AG04450 (cell line): ENCODE measurements around the gene FBXO45. TPM values are rescaled to one million over a fixed set of nuclear protein-coding genes. Genes with fewer than 3 reads are reported as not detected.
"Not testable (repeated sequence)": the region's sequence is repeated elsewhere in the genome, so short reads cannot be mapped to it uniquely, and the experiment has no call there.

Source experiments
- CTCF ChIA-PET: fragments of 300-600, 350-600 bp; formaldehyde crosslinking; extraction: SDS; loops from one replicate; lab custom pipeline; 2022; ENCODE audit warnings: antibody characterized with exemption, inconsistent platforms; lab: Charles Lee
- POLR2A ChIA-PET: fragments of 350-600 bp; formaldehyde crosslinking; extraction: SDS; loops from one replicate; lab custom pipeline; 2021; ENCODE audit warnings: antibody characterized with exemption, inconsistent platforms; lab: Yijun Ruan, JAX
- DNase-seq: peaks from one replicate; pipeline ENCODE4 v3.0.0-alpha.2; 2011; ENCODE audit warnings: low read depth, low spot score
- H3K27ac ChIP-seq: one replicate; pipeline ENCODE4 v1.5.1; 2012; ENCODE audit warnings: low read depth, low read length, control low read depth
- H3K27me3 ChIP-seq: one replicate; pipeline ENCODE4 v1.6.0; 2012; ENCODE audit warnings: low read length; ENCODE audit not compliant: control insufficient read depth, insufficient read depth
- H3K4me3 ChIP-seq: 2 replicates; pipeline ENCODE4 v1.5.1; 2011; ENCODE audit warnings: mild to moderate bottlenecking, low read depth, low read length, control low read depth
- H3K9me3 ChIP-seq: 2 replicates; pipeline ENCODE4 v1.5.1; 2012; ENCODE audit warnings: low read length; ENCODE audit not compliant: control insufficient read depth, insufficient read depth
- polyA minus RNA-seq: library from RNA; depleted of rRNA, polyadenylated mRNA; stranded (reverse); fragments of >200 nt; gene quantifications from 2 replicates; pipeline ENCODE4 v1.2.3, GENCODE V29; 2011; rRNA and poly(A)+ RNA removed
- polyA plus RNA-seq: library from polyadenylated mRNA; depleted of rRNA; stranded (reverse); fragments of >200 nt; gene quantifications from 2 replicates; pipeline ENCODE4 v1.2.3, GENCODE V29; 2011; rRNA removed
- TF ChIP-seq, protein P1 (sequence below): IDR thresholded peaks from 2 replicates; pipeline ENCODE4 v1.5.1; 2011; ENCODE audit warnings: low read depth, low read length, control low read depth, inconsistent platforms

Gene FBXO45, protein sequence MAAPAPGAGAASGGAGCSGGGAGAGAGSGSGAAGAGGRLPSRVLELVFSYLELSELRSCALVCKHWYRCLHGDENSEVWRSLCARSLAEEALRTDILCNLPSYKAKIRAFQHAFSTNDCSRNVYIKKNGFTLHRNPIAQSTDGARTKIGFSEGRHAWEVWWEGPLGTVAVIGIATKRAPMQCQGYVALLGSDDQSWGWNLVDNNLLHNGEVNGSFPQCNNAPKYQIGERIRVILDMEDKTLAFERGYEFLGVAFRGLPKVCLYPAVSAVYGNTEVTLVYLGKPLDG
- polyA plus RNA-seq (6.5 and 10.2 TPM in 2 replicates), polyA minus RNA-seq (2.9 and 4.9 TPM in 2 replicates)

DNA sequence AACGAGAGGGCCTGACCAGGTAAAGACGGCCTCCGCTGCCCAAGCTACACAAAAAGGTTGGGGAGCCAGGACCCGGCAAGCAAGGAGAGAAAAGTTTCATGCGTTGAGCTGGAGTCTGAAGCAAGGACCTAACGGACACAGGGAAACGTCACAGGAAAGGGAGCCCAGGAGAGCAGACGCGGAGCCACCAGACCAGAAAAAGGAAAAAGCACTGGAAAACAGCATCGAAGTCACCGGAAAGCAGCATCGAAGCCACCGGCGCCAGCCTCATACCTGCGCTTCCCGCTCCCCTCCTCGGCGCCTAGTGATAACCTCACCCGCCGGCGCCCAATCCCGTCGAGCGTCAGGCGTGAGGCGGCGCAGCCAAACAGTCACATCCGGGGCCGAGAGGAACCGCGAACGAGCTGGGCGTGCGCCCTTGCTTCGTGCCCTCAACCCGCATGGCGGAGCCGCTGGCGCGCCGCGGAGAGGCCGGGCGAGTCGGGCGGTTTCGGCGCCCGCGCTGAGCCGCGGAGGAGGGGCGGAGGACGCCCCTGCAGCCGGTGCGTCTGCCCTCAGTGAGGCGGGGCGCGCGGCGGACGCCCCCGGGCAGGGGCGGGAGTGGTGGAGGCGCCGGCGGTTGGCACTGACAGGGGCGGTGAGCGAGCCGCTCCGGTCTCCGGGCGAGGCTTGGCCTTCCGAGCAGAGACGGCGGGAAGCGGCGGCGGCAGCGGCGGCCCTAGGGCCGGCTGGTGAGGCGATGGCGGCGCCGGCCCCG, at the start of gene FBXO45, which contains the start of gene WDR53:
FBXO45 (plus strand) TSS at position 415 of the 757 bp plus-strand sequence; CDS start at position 740, 325 bp downstream.
WDR53 (minus strand) TSS at position 309 of the 757 bp plus-strand sequence. CDS start 7,079 bp downstream, outside the sequence.
- POLR2A ChIA-PET, result interaction anchor here (0.6 to 1.3 kb wide), 4 partner anchors 13 to 300 kb away, joined by 3 read pairs; partner anchors contain the start of gene SENP5

GRCh38 chr3:196518966-196519717, 49.3 kb upstream of the FBXO45 start:
- no peak for DNase-seq
- no peak overlapping the region for H3K4me3 ChIP-seq
- CTCF ChIA-PET, result interaction anchor here (0.5 to 3.4 kb wide), 7 partner anchors 9 to 446 kb away, joined by 3 to 17 read pairs (median 3); no protein-coding TSS in a partner anchor
- H3K9me3 ChIP-seq, result peaks cover 42% of the 10 kb centered on the region
- POLR2A ChIA-PET, result no interaction called here
- no peak overlapping the region for H3K27ac ChIP-seq
- TF ChIP-seq, protein P1, sequence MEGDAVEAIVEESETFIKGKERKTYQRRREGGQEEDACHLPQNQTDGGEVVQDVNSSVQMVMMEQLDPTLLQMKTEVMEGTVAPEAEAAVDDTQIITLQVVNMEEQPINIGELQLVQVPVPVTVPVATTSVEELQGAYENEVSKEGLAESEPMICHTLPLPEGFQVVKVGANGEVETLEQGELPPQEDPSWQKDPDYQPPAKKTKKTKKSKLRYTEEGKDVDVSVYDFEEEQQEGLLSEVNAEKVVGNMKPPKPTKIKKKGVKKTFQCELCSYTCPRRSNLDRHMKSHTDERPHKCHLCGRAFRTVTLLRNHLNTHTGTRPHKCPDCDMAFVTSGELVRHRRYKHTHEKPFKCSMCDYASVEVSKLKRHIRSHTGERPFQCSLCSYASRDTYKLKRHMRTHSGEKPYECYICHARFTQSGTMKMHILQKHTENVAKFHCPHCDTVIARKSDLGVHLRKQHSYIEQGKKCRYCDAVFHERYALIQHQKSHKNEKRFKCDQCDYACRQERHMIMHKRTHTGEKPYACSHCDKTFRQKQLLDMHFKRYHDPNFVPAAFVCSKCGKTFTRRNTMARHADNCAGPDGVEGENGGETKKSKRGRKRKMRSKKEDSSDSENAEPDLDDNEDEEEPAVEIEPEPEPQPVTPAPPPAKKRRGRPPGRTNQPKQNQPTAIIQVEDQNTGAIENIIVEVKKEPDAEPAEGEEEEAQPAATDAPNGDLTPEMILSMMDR, result peak; percentile 51
- no peaks in the 10 kb centered on the region for H3K27me3 ChIP-seq

More for the DNA sequence above, at the start of gene FBXO45, which contains the start of gene WDR53:
- CTCF ChIA-PET, result interaction anchor here (1.2 kb wide), 1 partner anchor 13 kb away, joined by 3 read pairs; no protein-coding TSS in a partner anchor
- no peaks in the 10 kb centered on the region for H3K9me3 ChIP-seq
- no peaks in the 10 kb centered on the region for H3K27me3 ChIP-seq
- H3K27ac ChIP-seq, result peak within 1 kb of the TSS; percentile 52
- peak within 1 kb of the TSS; percentile 100 for H3K4me3 ChIP-seq
- TF ChIP-seq, protein P1, result no peak
- DNase-seq, result peak; percentile 78

DNA sequence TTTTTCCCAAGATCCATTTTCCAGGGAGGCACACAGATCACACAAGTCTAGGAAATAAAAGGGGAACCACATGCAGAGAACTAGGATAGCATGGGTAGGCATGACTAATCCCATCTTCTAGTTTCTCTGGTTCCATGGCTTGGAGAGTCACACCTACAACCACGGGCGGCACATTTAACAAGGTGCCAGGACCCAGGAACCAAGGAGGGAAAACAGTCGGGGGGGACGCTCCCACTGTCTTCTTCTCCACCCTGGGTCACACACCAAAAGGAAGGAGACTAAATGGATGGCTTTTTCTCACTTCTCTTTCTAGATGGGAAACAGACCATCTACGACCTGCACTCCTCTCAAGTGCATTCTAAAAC, 48.8 kb upstream of the FBXO45 start:
- TF ChIP-seq, protein P1, result no peak
- POLR2A ChIA-PET, result no interaction called here

GRCh38 chr3:196521291-196521690, 47.2 kb upstream of the FBXO45 start:
- H3K4me3 ChIP-seq, DNase-seq, H3K27me3 ChIP-seq, H3K27ac ChIP-seq, POLR2A ChIA-PET: not testable (repeated sequence)
- H3K9me3 ChIP-seq, result peaks cover 42% of the 10 kb centered on the region
- CTCF ChIA-PET, result interaction anchor here (1.0 to 2.0 kb wide), 2 partner anchors 268 to 495 kb away, joined by 3 to 19 read pairs; no protein-coding TSS in a partner anchor

More for the DNA sequence above, 48.8 kb upstream of the FBXO45 start:
- Histone ChIP-seq H3K4me3 (no peak overlapping the region), H3K27ac (no peak overlapping the region), H3K27me3 (no peaks in the 10 kb centered on the region), H3K9me3 (peaks cover 42% of the 10 kb centered on the region)
- no peak for DNase-seq
- CTCF ChIA-PET, result interaction anchor here (0.5 to 3.4 kb wide), 4 partner anchors 9 to 446 kb away, joined by 3 to 17 read pairs (median 11); no protein-coding TSS in a partner anchor
